K562 (cell line): ENCODE results near the gene BRME1. TPM values are rescaled to one million over a fixed set of nuclear protein-coding genes. Genes with fewer than 3 reads are reported as not detected.

Source experiments
- ATF7 ChIP-seq: fragments of 450-650 bp; IDR thresholded peaks from 2 replicates; pipeline ENCODE4 v1.7.1; 2014; ENCODE audit warnings: mild to moderate bottlenecking, moderate library complexity
- BRD4 ChIP-seq: fragments of 200-600 bp; sonication (generic); IDR thresholded peaks from 2 replicates; pipeline ENCODE4 v1.6.1; 2017; ENCODE audit warnings: inconsistent platforms
- BRF1 ChIP-seq: IDR thresholded peaks from 3 replicates; pipeline ENCODE4 v1.6.1; 2011; ENCODE audit warnings: borderline replicate concordance, mild to moderate bottlenecking; ENCODE audit not compliant: insufficient read length; ENCODE audit errors: extremely low read depth
- CREM ChIP-seq: IDR thresholded peaks from 2 replicates; pipeline ENCODE4 v1.6.1; 2014; ENCODE audit warnings: antibody characterized with exemption, low read depth
- ETV5 ChIP-seq: sonication (generic); formaldehyde crosslinking; IDR thresholded peaks from 2 replicates; pipeline ENCODE4 v1.4.0; 2020; ENCODE audit warnings: low read depth, mild to moderate bottlenecking, missing genetic modification reagents
- FOXJ3 ChIP-seq: sonication (generic); formaldehyde crosslinking; IDR thresholded peaks from 2 replicates; pipeline ENCODE4 v1.4.0; 2020; ENCODE audit warnings: mild to moderate bottlenecking, missing genetic modification reagents
- FOXK2 ChIP-seq, 2 experiments: fragments of 450-650 bp; IDR thresholded peaks in 1 of 2; conservative IDR thresholded peaks in 1 of 2; 2 replicates each; pipeline ENCODE4 v1.6.1; 2016; ENCODE audit warnings: low read depth in 2 of 2, mild to moderate bottlenecking in 1 of 2
- HSF4 ChIP-seq: fragments of 250-450 bp; sonication (Bioruptor Pico); IDR thresholded peaks from 2 replicates; pipeline ENCODE4 v2.1.2; 2022; ENCODE audit warnings: mild to moderate bottlenecking, moderate library complexity, borderline replicate concordance
- KDM5B ChIP-seq: fragments of 200-600 bp; sonication (generic); IDR thresholded peaks from 2 replicates; pipeline ENCODE4 v1.6.1; 2012; ENCODE audit warnings: low read depth, mild to moderate bottlenecking, moderate library complexity, low read length, control low read depth, inconsistent platforms; ENCODE audit not compliant: insufficient replicate concordance
- KLF10 ChIP-seq: fragments of 250-450 bp; sonication (Bioruptor Pico); IDR thresholded peaks from 2 replicates; pipeline ENCODE4 v1.6.1; 2021; ENCODE audit warnings: matching md5 sums
- NR2C2 ChIP-seq, 2 experiments: fragments of 200-800 bp in 1 of 2; sonication (Bioruptor generic) in 1 of 2; sonication (generic) in 1 of 2; formaldehyde crosslinking in 1 of 2; IDR thresholded peaks; 2 replicates each; pipeline versions ENCODE4 v1.6.1 to v1.8.0; 2016 to 2022; ENCODE audit warnings: mild to moderate bottlenecking in 1 of 2, missing compliant biosample characterization in 1 of 2, missing genetic modification characterization in 1 of 2, missing genetic modification reagents in 1 of 2
- RUNX1 ChIP-seq: sonication (generic); IDR thresholded peaks from 2 replicates; pipeline ENCODE4 v1.6.1; 2016; ENCODE audit warnings: antibody characterized with exemption, low read depth
- TAF1 ChIP-seq: IDR thresholded peaks from 2 replicates; pipeline ENCODE4 v1.6.1; 2011; ENCODE audit warnings: mild to moderate bottlenecking, low read length, moderate library complexity; ENCODE audit not compliant: insufficient read depth, control insufficient read depth, severe bottlenecking; ENCODE audit errors: extremely low read depth
- TEAD1 ChIP-seq, 2 experiments: fragments of 450-650 bp in 1 of 2; sonication (generic) in 1 of 2; formaldehyde crosslinking; IDR thresholded peaks; 2 replicates each; pipeline versions ENCODE4 v1.4.0 to v1.8.0; 2020 to 2022; ENCODE audit warnings: mild to moderate bottlenecking in 2 of 2, missing genetic modification reagents in 1 of 2
- polyA plus RNA-seq, 8 experiments: library from polyadenylated mRNA; depleted of rRNA in 4 of 8; stranded (reverse) in 5 of 8; unstranded in 3 of 8; fragments of >200 nt; fragmentation: Nextera tagmentation in 2 of 8; fragmentation: Illumina TruSeq in 1 of 8; extraction: Ambion mirVana in 2 of 8; extraction: Trizol in 1 of 8; gene quantifications; 2 replicates each; pipeline versions ENCODE4 v1.2.1 to v1.2.3, GENCODE V29; 2011 to 2014; ENCODE audit warnings: inconsistent platforms in 1 of 8, missing spikeins in 1 of 8
- total RNA-seq, 7 experiments: library from RNA; depleted of rRNA in 6 of 7; stranded (reverse); fragments of >200 nt in 6 of 7; fragmentation: Illumina TruSeq in 2 of 7; extraction: Trizol in 2 of 7; gene quantifications; 2 replicates each; pipeline versions ENCODE4 v1.2.1 to v1.2.3, GENCODE V29; 2011 to 2021; ENCODE audit warnings: low replicate concordance in 1 of 7
- TF ChIP-seq, protein P1 (sequence below), 2 experiments: IDR thresholded peaks in 1 of 2; conservative IDR thresholded peaks in 1 of 2; 2 replicates each; pipeline ENCODE4 v1.6.1; 2016; ENCODE audit warnings: low read depth in 2 of 2, mild to moderate bottlenecking in 1 of 2, missing compliant biosample characterization in 1 of 2, missing genetic modification characterization in 1 of 2, moderate library complexity in 1 of 2
- TF ChIP-seq, protein P2 (sequence below): IDR thresholded peaks from 2 replicates; pipeline ENCODE4 v1.6.1; 2011; ENCODE audit warnings: borderline replicate concordance, low read depth, mild to moderate bottlenecking, moderate library complexity, low read length; ENCODE audit not compliant: insufficient read depth, poor library complexity, severe bottlenecking

The BRME1 gene
- total and polyA plus RNA-seq, 9 of the 15 experiments (the other 6 are each of a cell fraction or from before 2014, with no cell fraction given): 0.75 to 6.1 (median 3.6) TPM

DNA sequence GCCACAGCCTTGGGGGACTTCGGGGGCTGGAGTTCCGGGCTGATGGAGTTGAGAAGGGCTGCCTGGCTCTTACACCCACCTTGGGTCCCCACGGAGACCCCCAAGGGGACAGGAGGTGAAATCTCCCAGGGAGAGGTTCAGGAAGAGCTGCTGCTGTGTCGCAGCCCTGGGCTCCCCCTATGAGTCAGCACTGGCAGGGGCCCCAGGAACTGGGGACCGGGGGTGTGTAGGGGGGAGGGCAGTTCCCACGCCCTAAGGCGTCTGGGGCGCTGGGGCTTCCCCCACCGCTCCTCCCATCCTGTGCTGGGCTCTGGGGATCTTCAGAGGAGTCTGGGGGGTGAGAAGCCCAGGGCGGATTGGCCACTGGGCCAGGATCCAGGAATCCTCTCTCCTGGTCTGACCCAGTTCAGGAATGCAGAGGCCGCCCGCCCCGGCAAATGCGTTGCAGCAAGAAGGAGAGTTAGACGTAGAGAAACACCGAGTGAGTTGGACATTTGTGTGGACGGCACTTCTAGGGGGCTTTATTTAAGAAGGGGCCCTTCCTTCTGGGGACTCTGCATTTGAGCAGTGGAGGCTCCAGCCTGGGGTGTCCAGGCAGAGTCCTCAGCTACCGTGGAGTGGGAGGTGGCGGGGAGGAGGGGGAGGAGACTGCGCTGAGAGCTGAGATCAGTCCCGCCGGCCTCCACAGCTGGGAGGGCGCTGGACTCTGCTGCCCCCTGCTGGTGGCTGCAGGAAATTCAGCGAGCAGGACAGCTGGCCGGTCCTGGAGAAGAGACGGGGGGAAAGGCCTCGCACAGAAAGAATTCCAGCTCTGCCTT lies 44.0 kb downstream of the BRME1 start (continued):
- TF ChIP-seq, protein P1, sequence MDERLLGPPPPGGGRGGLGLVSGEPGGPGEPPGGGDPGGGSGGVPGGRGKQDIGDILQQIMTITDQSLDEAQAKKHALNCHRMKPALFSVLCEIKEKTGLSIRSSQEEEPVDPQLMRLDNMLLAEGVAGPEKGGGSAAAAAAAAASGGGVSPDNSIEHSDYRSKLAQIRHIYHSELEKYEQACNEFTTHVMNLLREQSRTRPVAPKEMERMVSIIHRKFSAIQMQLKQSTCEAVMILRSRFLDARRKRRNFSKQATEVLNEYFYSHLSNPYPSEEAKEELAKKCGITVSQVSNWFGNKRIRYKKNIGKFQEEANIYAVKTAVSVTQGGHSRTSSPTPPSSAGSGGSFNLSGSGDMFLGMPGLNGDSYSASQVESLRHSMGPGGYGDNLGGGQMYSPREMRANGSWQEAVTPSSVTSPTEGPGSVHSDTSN (CRISPR knock-in tag; IDR thresholded peaks at IDR 0.05; ENCODE audit: low read depth): no peak
- TF ChIP-seq, protein P1 (tag; conservative IDR thresholded peaks at IDR 0.05; ENCODE audit: low read depth): no peak
- TF ChIP-seq KLF10 (CRISPR knock-in tag): no peak
- TF ChIP-seq FOXK2 (conservative IDR thresholded peaks at IDR 0.05 in 1 of 2, IDR thresholded peaks at IDR 0.05 in 1 of 2; ENCODE audit: low read depth in 2 of 2): peak in 1 of 2 experiments; percentile 14; a peak in 2 of 4 replicates
- TF ChIP-seq BRD4: peak; percentile 53; the same call in 1 of the 2 replicates
- TF ChIP-seq, protein P2, sequence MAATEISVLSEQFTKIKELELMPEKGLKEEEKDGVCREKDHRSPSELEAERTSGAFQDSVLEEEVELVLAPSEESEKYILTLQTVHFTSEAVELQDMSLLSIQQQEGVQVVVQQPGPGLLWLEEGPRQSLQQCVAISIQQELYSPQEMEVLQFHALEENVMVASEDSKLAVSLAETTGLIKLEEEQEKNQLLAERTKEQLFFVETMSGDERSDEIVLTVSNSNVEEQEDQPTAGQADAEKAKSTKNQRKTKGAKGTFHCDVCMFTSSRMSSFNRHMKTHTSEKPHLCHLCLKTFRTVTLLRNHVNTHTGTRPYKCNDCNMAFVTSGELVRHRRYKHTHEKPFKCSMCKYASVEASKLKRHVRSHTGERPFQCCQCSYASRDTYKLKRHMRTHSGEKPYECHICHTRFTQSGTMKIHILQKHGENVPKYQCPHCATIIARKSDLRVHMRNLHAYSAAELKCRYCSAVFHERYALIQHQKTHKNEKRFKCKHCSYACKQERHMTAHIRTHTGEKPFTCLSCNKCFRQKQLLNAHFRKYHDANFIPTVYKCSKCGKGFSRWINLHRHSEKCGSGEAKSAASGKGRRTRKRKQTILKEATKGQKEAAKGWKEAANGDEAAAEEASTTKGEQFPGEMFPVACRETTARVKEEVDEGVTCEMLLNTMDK: peak; percentile 6
- TF ChIP-seq BRF1: no peak
- peak; percentile 49 for TF ChIP-seq CREM
- peak; percentile 46; the same call in 1 of the 2 replicates for TF ChIP-seq ATF7
- TF ChIP-seq ETV5 (CRISPR knock-in tag): 0 out of 2 replicates have a peak, but pooled peaks have one; percentile 30
- TF ChIP-seq TAF1: peak; percentile 63
- TF ChIP-seq FOXJ3 (CRISPR knock-in tag): no peak
- 0 out of 4 replicates have a peak, but pooled peaks of 1 of the 2 experiments have one; percentile 38 for TF ChIP-seq TEAD1 (CRISPR knock-in tag; IDR thresholded peaks at IDR 0.05)
- TF ChIP-seq KDM5B: peak; percentile 32
- TF ChIP-seq HSF4 (CRISPR knock-in tag): no peak
- TF ChIP-seq RUNX1: no peak
- TF ChIP-seq NR2C2 (CRISPR knock-in tag; IDR thresholded peaks at IDR 0.05): no peak
- peak; percentile 58; the same call in 1 of the 2 replicates for TF ChIP-seq NR2C2 (tag; IDR thresholded peaks at IDR 0.05)
